Endothelial cell of umbilical vein (primary cell): ENCODE results near the gene ANO7. TPM values are rescaled to one million over a fixed set of nuclear protein-coding genes. Genes with fewer than 3 reads are reported as not detected.

Experiments
- BruUV-seq: library from RNA; stranded (reverse); fragments of 400-500 nt; replicated peaks from 2 replicates; lab custom pipeline; 2021; lab: Mats Ljungman, UMichigan
- CTCF ChIA-PET: fragments of 300-600, 350-600 bp; sonication (Branson Sonifier 250); formaldehyde crosslinking; loops from one replicate; lab custom pipeline; 2021; ENCODE audit warnings: antibody characterized with exemption, inconsistent platforms; lab: Charles Lee
- POLR2A ChIA-PET: fragments of 300-600, 350-600 bp; sonication (Branson Sonifier 250); formaldehyde crosslinking; loops from one replicate; lab custom pipeline; 2021; ENCODE audit warnings: antibody characterized with exemption, inconsistent platforms; lab: Charles Lee
- DNase-seq: peaks from one replicate; pipeline ENCODE4 v3.0.0-alpha.2; 2011; ENCODE audit warnings: low read depth, low spot score
- FAIRE-seq: peaks from 2 replicates; lab custom pipeline; 2011; peaks lifted over from hg19 to GRCh38; lab: Jason Lieb, UNC
- H2AFZ ChIP-seq: 2 replicates; pipeline ENCODE4 v1.6.0; 2012; ENCODE audit warnings: low read depth, low read length, control low read depth, inconsistent platforms
- H3K27ac ChIP-seq: 2 replicates; pipeline ENCODE4 v1.5.1; 2011; ENCODE audit warnings: low read depth, mild to moderate bottlenecking, control low read depth, low read length, moderate library complexity; ENCODE audit not compliant: insufficient read depth
- H3K27me3 ChIP-seq, 2 experiments: 2 replicates each; pipeline versions ENCODE4 v1.6.0 to v1.6.1; 2011; ENCODE audit warnings: low read length in 2 of 2, mixed read lengths in 1 of 2; ENCODE audit not compliant: control insufficient read depth in 2 of 2, insufficient read depth in 2 of 2
- H3K36me3 ChIP-seq, 2 experiments: 2 replicates in 1 of 2; 3 replicates in 1 of 2; pipeline ENCODE4 v1.5.1; 2011; ENCODE audit warnings: low read length in 2 of 2, mild to moderate bottlenecking in 1 of 2, moderate library complexity in 1 of 2; ENCODE audit not compliant: control insufficient read depth in 2 of 2, insufficient read depth in 2 of 2; ENCODE audit errors: extremely low read depth in 1 of 2
- H3K4me1 ChIP-seq: 3 replicates; pipeline ENCODE4 v1.5.1; 2011; ENCODE audit warnings: mild to moderate bottlenecking, low read length; ENCODE audit not compliant: control insufficient read depth, insufficient read depth; ENCODE audit errors: extremely low read depth
- H3K4me2 ChIP-seq: 2 replicates; pipeline ENCODE4 v1.6.1; 2011; ENCODE audit warnings: low read length, control low read depth, mixed read lengths; ENCODE audit not compliant: insufficient read depth
- H3K4me3 ChIP-seq, 3 experiments: fragments of 200-600 bp in 1 of 3; sonication (generic), shearing (Covaris generic) in 1 of 3; replicated peaks in 1 of 3; 2 replicates each; pipeline ENCODE4 v1.5.1; 2011 to 2016; ENCODE audit warnings: control low read depth in 3 of 3, low read length in 3 of 3, mild to moderate bottlenecking in 2 of 3, inconsistent platforms in 1 of 3, low read depth in 1 of 3, moderate library complexity in 1 of 3; ENCODE audit not compliant: insufficient read depth in 1 of 3
- H3K79me2 ChIP-seq: 2 replicates; pipeline ENCODE4 v1.6.0; 2012; ENCODE audit warnings: low read length, inconsistent platforms; ENCODE audit not compliant: control insufficient read depth, insufficient read depth
- H3K9ac ChIP-seq: replicated peaks from 2 replicates; pipeline ENCODE3; 2011; ENCODE audit warnings: low read length, control low read depth; ENCODE audit not compliant: insufficient read depth; ENCODE audit errors: extremely low read depth
- H3K9me1 ChIP-seq: replicated peaks from 3 replicates; pipeline ENCODE4 v1.6.0; 2011; ENCODE audit warnings: mild to moderate bottlenecking, low read length; ENCODE audit not compliant: control insufficient read depth, insufficient read depth; ENCODE audit errors: extremely low read depth
- H3K9me3 ChIP-seq: replicated peaks from 2 replicates; pipeline ENCODE4 v1.5.1; 2012; ENCODE audit warnings: low read length, inconsistent platforms; ENCODE audit not compliant: control insufficient read depth, insufficient read depth
- H4K20me1 ChIP-seq: replicated peaks from 2 replicates; pipeline ENCODE3; 2011; ENCODE audit warnings: mild to moderate bottlenecking, low read length; ENCODE audit not compliant: control insufficient read depth, insufficient read depth; ENCODE audit errors: extremely low read depth
- EZH2 ChIP-seq: IDR thresholded peaks from 2 replicates; pipeline ENCODE4 v1.6.1; 2012; ENCODE audit warnings: borderline replicate concordance, low read depth, mild to moderate bottlenecking, moderate library complexity, low read length, inconsistent platforms; ENCODE audit not compliant: severe bottlenecking
- FOS ChIP-seq: IDR thresholded peaks from 2 replicates; pipeline ENCODE4 v1.6.1; 2011; ENCODE audit warnings: mild to moderate bottlenecking, low read length, moderate library complexity, borderline replicate concordance; ENCODE audit not compliant: insufficient read depth
- GATA2 ChIP-seq: IDR thresholded peaks from 2 replicates; pipeline ENCODE4 v1.7.0; 2011; ENCODE audit warnings: low read depth, mild to moderate bottlenecking, moderate library complexity, mixed read lengths, low read length; ENCODE audit not compliant: insufficient read length, insufficient read depth
- POLR2AphosphoS5 ChIP-seq: IDR thresholded peaks from 2 replicates; pipeline ENCODE4 v1.6.1; 2012; ENCODE audit warnings: low read depth, mild to moderate bottlenecking, control low read depth, low read length, moderate library complexity; ENCODE audit not compliant: insufficient read depth
- dilution Hi-C: fragments of 300-500 bp; cut with MboI; formaldehyde crosslinking; loops from one replicate; pipeline ENCODE4 v1.15.0; 2019; ENCODE audit warnings: low sequenced_read_pairs; ENCODE audit not compliant: extremely low pct_ligation_motif_present
- intact Hi-C: fragments of 100-400 bp; cut with micrococcal nuclease; formaldehyde crosslinking; loops from one replicate; pipeline ENCODE4 v1.10.0; 2022
- polyA plus RNA-seq, 4 experiments: library from polyadenylated mRNA; depleted of rRNA in 3 of 4; stranded (reverse) in 3 of 4; unstranded in 1 of 4; fragments of >200 nt; gene quantifications; 2 replicates each; pipeline versions ENCODE4 v1.2.1 to v1.2.3, GENCODE V29; 2011 to 2012; ENCODE audit warnings: missing spikeins in 1 of 4
- total RNA-seq: library from RNA; stranded (reverse); gene quantifications from 2 replicates; pipeline ENCODE4 v1.2.3, GENCODE V29; 2021
- TF ChIP-seq, protein P1 (sequence below), 2 donors: IDR thresholded peaks; 1 replicate in 1 of 2; 2 replicates in 1 of 2; pipeline ENCODE4 v1.5.1; 2011; ENCODE audit warnings: low read length in 2 of 2, mild to moderate bottlenecking in 2 of 2, moderate library complexity in 2 of 2, control low read depth in 1 of 2, inconsistent platforms in 1 of 2, low read depth in 1 of 2; ENCODE audit not compliant: insufficient read depth in 1 of 2; ENCODE audit errors: extremely low read depth in 1 of 2

The ANO7 gene
- total and polyA plus RNA-seq, 2 donors (not counting 3 experiments of a cell fraction or from before 2014, with no cell fraction given) = 0.81 to 2.5 TPM

DNA sequence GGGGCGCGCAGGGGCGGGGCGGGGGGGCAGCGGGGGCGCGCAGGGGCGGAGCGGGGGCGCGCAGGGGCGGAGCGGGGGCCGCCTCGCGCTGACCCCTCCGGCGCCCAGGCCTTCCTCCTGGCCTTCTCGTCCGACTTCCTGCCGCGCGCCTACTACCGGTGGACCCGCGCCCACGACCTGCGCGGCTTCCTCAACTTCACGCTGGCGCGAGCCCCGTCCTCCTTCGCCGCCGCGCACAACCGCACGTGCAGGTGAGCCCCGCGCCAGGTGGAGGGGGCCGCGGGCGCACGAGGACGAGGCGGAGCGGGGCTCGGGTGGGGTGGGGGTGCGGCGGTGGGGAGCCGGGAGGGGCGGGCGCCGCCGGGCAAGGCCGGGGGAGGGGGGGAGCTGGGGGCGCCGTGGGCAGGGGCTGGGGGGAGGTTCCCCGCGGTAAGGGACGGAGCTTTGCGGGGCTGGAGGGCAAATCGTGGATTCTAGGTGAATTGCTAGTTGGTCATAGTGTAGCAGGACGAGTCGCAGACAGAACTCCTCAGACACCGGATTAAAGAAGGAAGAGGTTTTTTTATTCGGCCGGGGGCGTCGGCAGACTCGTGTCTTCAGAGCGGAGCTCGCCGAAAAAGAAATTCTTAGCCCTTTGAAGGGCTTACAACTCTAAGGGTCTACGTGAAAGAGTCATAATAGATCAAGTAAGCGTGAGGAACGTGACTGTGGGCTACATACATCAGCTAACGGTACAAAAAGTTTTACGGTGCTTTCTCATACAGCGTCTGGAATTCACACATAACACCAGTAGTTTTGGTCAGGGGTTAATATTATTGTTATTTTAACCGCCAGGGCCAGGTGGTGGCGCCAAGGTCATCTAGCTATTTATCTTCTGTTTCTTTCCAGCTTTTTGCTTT, 29.9 kb downstream of the ANO7 start:
- dilution Hi-C loops (no loop called here), intact Hi-C loops (loop anchor here (5.0 to 10.0 kb wide), 2 partner anchors 224 to 651 kb away; partner anchors contain the start of genes RNPEPL1 and SNED1)
- FAIRE-seq (peak; percentile 61), DNase-seq (peak; percentile 31)
- no TSS peak for BruUV-seq
- no peaks in the 10 kb centered on the region for H3K9me1 ChIP-seq
- no peak overlapping the region for H3K27ac ChIP-seq
- H3K4me2 ChIP-seq = peak overlapping the region; percentile 86
- H3K9me3 ChIP-seq = no peaks in the 10 kb centered on the region
- TF ChIP-seq GATA2 = no peak
- TF ChIP-seq POLR2AphosphoS5 = no peak
- TF ChIP-seq FOS = no peak
- TF ChIP-seq, protein P1, sequence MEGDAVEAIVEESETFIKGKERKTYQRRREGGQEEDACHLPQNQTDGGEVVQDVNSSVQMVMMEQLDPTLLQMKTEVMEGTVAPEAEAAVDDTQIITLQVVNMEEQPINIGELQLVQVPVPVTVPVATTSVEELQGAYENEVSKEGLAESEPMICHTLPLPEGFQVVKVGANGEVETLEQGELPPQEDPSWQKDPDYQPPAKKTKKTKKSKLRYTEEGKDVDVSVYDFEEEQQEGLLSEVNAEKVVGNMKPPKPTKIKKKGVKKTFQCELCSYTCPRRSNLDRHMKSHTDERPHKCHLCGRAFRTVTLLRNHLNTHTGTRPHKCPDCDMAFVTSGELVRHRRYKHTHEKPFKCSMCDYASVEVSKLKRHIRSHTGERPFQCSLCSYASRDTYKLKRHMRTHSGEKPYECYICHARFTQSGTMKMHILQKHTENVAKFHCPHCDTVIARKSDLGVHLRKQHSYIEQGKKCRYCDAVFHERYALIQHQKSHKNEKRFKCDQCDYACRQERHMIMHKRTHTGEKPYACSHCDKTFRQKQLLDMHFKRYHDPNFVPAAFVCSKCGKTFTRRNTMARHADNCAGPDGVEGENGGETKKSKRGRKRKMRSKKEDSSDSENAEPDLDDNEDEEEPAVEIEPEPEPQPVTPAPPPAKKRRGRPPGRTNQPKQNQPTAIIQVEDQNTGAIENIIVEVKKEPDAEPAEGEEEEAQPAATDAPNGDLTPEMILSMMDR (IDR thresholded peaks at IDR 0.05; ENCODE audit: extremely low read depth in 1 of 2, insufficient read depth in 1 of 2, low read depth in 1 of 2, low read length in 2 of 2) = peak in 1 of 2 donors; percentile 6
- no peak for TF ChIP-seq EZH2
- H3K79me2 ChIP-seq = no peaks in the 10 kb centered on the region
- no peak overlapping the region for H3K9ac ChIP-seq
- no peaks in the 10 kb centered on the region for H3K27me3 ChIP-seq
- H3K36me3 ChIP-seq = no peaks in the 10 kb centered on the region
- H3K4me1 ChIP-seq = peaks cover 8% of the 10 kb centered on the region
- POLR2A ChIA-PET = interaction anchor here (0.6 kb wide), 1 partner anchor 626 kb away, joined by 5 read pairs; no protein-coding TSS in a partner anchor
- H4K20me1 ChIP-seq = no peaks in the 10 kb centered on the region
- H3K4me3 ChIP-seq = peak overlapping the region; percentile 51 to 84 (median 74)
- H2AFZ ChIP-seq = peak overlapping the region; percentile 76
- CTCF ChIA-PET = interaction anchor here (0.8 to 1.1 kb wide), 4 partner anchors 10 to 367 kb away, joined by 3 to 7 read pairs (median 3); no protein-coding TSS in a partner anchor
